Measurements from ENCODE around the gene PUDP.

DNA sequence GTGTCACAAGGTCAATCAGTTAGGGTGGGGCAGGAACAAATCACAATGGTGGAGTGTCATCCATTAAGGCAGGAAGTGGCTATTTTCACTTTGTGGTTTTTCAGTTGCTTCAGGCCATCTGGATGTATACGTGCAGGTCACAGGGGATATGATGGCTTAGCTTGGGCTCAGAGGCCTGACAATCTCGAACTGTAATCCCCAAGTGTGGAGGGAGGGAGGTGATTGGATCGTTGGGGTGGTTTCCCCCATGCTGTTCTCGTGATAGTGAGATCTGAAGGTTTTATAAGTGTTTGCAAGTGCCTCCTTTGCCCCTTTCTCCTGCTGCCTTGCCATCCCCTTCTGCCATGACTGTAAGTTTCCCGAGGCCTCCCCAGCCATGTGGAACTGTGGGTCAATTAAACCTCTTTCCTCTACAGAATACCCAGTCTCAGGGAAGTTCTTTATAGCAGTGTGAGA is 37.1 kb downstream of the PUDP start:
- TF ChIP-seq, protein P1, sequence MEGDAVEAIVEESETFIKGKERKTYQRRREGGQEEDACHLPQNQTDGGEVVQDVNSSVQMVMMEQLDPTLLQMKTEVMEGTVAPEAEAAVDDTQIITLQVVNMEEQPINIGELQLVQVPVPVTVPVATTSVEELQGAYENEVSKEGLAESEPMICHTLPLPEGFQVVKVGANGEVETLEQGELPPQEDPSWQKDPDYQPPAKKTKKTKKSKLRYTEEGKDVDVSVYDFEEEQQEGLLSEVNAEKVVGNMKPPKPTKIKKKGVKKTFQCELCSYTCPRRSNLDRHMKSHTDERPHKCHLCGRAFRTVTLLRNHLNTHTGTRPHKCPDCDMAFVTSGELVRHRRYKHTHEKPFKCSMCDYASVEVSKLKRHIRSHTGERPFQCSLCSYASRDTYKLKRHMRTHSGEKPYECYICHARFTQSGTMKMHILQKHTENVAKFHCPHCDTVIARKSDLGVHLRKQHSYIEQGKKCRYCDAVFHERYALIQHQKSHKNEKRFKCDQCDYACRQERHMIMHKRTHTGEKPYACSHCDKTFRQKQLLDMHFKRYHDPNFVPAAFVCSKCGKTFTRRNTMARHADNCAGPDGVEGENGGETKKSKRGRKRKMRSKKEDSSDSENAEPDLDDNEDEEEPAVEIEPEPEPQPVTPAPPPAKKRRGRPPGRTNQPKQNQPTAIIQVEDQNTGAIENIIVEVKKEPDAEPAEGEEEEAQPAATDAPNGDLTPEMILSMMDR (IDR thresholded peaks at IDR 0.05), result no peak
- TF ChIP-seq POLR2A (IDR thresholded peaks at IDR 0.05), result no peak

Measured in Peyer's patch (tissue), 4 donors.